Ramos (cell line): ENCODE results near the gene PDE11A.

ENCODE experiments used
- in situ Hi-C: fragments of 300-500 bp; cut with MboI; formaldehyde crosslinking; loops from one replicate; pipeline ENCODE4 v1.14.3; 2022; ENCODE audit warnings: low sequenced_read_pairs; ENCODE audit not compliant: unreplicated experiment

PDE11A gene

DNA sequence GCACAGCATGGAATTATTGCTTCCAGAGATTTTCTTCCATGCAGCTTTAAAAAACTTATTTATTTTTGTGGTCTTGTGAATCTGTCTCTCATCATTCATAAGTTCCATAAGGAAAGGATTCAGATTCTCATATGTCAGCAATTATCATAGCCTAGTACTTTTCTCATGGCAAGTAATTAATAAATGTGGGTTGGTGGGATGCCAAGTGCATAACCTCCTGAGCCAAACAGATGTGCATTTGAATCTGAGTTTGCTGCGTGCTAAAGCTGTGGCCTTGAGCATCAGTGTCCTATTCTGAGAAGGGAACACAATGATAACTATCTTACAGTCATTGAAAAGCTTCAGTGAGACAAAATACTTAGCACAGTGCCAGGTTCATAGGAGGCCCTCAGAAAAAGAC is 331.9 kb downstream of the PDE11A start:
- in situ Hi-C loops = no loop called here

DNA sequence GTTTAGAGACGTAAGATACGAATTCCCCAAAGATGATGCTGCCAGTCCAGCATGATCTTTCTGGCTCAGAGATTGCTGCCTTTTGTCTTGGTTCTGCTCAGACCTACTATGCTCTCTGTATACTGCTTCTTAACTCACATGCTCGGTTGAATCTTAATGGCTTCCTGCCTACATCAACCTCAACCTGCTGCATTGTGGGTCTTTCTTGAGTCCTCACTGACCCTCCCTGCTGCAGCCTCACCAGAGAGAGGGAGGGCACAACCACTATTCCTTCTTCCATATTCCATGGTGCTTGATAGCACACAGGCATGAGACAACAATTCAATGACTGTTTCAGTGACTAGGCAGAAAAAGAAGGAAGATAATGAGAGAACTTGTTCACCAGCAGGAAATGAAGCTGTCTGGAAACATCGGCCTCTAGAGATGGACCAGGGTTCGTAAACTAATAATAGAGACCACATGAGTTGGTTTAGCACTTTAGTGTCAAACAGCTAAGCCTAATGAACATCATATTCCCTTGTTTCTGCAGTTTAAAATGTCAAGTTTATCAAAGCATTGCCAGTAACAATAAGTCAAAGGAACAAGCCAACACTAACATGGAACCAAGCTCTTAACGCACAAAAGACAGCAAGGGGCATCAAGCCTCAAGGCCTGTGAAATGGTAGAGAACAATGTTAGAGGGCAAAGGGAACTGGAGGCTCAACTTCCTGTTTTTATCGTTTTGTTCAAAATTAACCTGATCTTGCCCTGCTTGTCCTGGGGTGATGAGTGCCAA is 333.9 kb downstream of the PDE11A start:
- in situ Hi-C loops = no loop called here

DNA sequence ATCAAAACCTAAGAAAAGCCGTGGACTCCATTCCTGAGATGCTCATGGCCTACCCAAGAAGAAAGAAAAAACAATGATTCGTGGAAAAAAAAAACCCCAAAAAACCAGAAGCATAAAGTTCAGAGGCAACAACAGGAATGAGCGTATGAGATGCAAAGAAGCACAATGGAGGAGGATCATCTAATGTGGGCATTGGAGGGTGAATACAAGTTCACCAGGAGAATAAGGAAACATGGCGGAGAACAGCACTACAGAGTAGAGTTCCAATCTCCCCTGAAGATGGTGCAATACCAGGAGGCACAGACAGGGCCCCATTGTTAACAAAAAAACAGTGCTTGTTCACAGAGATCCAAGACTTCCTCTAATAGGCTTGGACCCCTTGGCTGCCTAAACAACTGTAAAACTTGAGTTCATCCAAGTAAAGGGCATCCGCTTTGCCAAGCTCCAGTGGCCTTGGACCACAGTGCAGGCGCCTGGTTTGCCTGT is 337.2 kb downstream of the PDE11A start:
- in situ Hi-C loops = no loop called here

DNA sequence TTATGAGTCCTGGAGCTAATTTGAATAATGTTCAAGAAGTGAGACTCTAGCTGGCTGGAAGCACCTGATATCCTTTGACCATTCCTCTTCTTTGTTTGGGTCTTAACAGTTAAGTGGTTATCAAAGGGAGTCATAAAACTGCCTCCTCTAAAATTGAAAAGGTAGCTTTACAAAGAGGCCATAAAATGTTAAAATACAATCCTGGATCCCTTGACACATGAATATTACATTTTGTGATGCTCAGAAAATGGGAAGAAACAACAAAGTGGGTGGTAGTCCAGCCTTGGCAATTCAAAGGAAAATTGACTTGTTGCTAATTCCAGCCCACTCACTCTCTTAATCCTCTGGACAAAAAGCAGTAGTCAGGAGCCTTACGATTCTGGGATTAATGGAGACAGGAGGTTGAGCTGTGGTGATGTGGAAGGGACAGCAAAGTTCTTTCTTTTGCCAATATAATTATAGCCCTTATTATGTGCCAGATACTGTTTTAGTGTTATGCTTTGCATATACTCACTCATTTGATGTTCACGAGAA is 339.2 kb downstream of the PDE11A start:
- in situ Hi-C loops = no loop called here

DNA sequence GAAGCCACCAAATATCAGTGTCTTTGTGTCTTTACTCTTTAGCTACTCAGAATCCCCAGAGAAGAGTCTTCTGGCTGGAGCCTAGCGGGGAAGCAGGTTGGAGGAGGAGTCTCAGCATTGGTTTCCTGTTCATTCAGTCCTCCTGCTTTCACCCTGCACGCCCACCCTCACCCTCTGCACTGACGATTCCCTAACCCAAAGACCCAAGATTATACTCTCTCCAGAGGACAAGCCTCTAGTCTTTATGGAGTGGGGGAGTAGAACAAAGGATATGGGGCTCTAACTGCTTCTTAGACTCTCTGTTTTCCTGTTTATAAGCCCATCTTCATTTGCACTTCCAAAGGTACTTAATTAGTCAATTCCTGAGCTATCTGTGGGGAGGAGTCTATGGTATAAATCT is 341.2 kb downstream of the PDE11A start:
- in situ Hi-C loops = no loop called here

DNA sequence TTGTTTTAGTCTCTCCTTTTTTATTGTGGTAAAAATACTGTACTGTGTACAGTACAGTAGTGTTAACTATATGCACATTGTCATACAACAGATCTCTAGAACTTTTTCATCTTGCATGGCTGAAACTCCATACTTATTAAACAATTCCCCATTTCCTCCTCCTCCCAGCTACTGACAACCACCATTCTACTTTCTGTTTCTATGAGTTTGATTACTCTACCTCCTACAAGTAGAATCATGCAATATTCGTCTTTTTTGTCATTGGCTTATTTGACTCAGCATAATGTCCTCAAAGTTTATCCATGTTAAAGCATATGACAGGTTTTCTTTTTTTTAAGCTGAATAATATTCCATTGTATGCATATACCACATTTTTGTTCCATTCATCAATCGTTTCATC is 341.8 kb downstream of the PDE11A start:
- in situ Hi-C loops = no loop called here

DNA sequence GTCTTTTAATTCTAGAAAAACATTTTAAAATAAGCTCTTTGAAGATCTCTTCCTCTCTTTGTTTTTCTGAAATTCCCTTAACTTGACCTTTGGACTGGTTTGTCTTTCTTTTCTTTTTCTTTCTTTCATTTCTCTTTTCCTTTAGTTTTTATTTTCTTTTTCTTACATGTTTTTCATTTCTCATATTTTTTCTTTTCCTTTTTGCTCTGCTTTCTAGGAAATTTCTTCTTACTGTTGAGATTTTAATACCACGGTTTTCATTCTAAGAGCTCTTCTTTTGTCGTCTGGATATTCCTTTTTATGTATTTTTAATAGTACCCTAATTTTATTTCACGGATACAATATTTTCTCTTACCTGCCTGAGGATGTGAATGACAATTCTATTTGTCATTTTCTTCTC is 342.2 kb downstream of the PDE11A start:
- in situ Hi-C loops = no loop called here

DNA sequence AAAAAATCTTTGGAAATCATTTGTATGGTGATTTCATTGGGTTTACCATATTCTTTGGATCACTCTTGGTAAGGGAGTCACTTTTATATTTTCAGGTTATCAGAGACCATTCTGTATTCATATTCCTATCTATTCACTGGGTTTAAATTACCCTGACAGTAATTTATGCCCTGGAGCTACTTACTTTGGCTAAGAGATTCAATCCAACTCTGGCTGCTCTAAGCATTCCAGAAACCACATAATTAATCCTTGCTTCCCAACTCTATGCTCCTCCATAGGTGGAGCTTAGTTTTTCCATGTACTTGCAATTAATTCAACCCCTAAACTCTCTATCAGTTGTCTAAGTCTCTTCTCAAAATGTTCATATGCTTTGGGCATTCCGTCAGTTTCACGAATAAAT is 343.7 kb downstream of the PDE11A start:
- in situ Hi-C loops = loop anchor here (10.0 kb wide), 1 partner anchor 574 kb away; no protein-coding TSS in a partner anchor

DNA sequence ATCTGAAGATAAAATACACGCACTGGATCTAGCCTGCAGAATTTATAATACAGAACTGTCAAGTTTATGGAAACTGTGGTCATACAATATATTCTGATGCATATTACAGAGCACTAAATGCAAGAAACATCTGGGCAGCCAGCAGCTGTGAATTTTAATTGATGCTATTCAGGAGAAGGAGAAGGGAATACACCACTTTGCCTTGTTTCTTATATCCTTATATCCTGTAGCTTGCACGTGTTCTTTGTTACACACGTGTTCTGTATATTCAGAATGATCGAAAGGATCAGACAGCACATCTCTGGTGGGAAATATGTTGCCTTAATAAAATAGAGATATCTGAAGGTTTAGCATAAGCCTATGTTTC is 344.2 kb downstream of the PDE11A start:
- in situ Hi-C loops = loop anchor here (10.0 kb wide), 1 partner anchor 574 kb away; no protein-coding TSS in a partner anchor

DNA sequence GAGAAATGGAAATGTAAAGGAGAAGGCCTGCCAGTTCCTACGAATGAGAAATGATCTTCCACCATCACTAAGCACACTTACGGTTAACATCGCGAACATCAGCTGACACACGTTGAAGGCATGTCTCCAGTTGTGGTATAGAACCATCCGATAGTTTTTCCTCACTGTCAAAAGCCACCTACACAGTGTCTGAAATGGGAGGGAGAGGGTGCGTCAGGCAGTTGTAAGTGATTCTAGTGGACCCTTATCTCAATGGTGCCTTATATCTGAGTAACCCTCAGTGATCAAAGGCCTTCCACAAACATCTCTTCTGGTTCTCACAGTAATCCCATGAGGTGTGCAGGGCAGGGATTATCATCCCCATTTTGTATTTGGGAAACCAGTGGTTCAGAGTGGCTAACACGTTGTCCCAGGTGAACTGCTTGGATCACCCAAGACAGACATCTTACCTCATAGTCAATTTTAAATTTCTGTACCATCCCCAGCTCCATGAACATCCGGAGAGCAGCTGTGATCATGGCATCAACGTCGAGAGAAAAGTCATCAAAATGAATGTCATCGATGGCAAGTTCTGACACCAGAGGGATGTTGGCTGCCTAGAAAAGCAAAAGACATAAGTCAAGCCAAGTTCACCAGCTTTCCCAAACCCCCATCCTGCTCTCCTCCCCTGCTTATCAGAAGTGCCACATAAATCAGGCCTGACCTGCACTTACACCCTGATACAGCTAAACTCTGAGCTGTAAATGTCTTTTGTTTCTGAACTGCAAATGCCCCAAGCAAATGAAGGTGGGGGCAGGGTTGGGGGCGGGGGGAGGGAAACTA is 344.8 kb downstream of the PDE11A start:
- in situ Hi-C loops = loop anchor here (10.0 kb wide), 1 partner anchor 573 kb away; no protein-coding TSS in a partner anchor

DNA sequence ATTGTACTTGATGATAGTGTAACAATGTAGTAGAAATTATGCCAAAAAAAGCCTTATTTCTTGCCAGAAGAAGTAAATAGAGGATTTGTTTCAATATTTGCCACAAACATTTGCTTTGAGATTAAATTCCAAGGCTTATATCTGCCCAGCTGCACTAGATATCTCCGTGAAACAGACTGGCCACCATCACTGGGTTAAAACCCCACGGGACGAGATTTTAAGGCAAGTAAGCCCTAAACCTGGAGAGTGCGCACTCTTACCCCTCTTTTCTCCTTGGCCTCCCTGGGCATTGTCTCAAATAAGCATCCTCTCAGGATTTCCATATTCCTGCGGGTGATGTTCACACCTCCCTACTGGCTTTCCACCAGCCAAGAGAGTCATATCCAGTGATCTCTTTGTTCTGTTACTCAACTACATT is 345.6 kb downstream of the PDE11A start:
- in situ Hi-C loops = loop anchor here (10.0 kb wide), 1 partner anchor 572 kb away; no protein-coding TSS in a partner anchor

DNA sequence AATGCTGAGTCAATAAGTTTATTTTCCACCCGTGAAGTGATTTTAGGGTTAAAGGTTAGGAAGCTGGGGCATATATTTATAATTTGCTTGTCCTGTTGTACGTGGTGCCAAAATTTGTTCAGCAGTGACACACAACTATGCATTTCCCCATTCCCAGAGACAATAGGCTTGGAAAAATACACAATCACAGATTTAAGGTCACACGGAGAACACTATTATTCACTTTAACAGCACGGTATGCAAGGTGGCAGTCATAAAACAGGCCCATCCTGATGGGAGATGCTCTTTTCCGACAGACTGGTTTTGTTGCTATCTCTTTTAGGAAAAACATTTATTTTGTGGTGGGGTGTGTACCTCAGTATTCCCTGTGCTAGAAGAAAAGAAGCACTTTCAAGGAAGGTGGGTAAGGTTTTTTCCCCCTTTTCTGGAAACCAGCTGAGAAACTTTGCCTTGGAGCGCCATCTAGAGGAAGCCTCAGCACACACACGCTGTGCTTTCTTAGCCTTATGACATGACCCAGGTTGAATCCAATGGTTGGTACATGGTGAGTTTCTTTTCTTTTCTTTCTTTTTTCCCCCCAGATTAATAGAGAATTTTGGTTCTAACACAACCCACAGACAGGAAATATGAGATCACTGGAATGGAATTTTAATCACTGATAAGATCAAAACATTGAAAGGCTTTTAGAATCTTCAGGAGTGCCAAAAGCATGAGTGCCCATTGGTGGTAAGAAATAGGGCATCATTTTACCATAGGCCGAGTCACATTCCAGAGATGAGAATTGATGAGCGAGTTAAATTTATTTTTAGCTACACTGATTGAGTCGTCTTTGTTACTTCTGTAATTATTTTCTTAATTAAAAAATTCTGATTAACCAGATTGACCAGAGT is 347.9 kb downstream of the PDE11A start:
- in situ Hi-C loops = loop anchor here (5.0 to 10.0 kb wide), 2 partner anchors 392 to 570 kb away; no protein-coding TSS in a partner anchor

DNA sequence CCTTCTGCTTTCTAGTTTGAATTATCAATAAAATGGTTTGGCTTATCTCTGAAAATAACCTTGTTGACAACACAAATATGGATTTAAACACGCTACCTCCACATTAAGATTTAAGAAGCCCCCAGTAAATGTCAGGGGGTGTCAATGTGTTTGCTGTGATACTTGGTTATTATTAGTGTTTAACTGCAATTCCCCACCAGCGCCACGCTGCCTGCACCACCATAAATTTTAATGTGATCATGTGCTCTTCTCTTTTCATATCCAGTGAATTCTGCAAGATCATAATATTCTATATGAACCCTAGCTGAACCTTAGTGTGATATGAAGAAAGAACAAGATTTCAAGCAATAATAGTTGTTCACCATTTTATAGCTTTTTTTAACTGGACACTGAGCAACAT is 349.3 kb downstream of the PDE11A start:
- in situ Hi-C loops = loop anchor here (5.0 to 10.0 kb wide), 2 partner anchors 391 to 568 kb away; no protein-coding TSS in a partner anchor

DNA sequence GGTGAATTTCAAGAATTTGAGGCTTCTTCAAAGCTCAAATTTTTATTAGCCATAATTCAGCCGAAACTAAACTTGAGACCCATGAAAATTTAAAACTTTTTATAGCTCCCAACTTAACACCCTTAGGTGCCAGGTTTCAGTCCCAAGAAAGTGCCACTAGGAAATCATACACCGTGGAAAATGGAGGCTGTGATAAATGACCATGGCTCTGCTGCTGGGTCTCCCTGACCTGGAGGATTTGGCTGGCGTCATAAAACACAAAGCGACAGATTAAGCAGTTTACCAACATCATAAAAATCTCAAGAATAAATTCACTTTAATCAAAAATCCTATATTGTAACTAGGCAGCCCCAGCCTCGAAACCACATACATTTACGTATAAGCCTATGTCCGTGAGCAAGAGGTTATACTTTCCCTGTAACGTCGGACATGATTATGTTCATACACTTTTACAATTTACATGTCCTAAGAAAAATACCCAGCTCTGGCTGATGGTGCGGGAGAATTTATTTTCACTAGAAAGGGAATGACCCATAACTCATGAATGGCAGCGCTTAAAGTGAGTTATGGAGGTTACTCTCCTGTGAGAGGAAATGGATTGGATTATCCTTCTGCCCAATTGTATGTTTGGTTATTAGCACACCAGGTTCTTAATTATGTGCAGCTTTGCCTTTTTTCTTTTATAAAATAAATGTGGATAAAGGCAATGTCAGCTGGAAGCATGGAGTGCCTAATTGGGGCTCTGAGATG is 350.6 kb downstream of the PDE11A start:
- in situ Hi-C loops = loop anchor here (5.0 to 10.0 kb wide), 2 partner anchors 390 to 567 kb away; no protein-coding TSS in a partner anchor

DNA sequence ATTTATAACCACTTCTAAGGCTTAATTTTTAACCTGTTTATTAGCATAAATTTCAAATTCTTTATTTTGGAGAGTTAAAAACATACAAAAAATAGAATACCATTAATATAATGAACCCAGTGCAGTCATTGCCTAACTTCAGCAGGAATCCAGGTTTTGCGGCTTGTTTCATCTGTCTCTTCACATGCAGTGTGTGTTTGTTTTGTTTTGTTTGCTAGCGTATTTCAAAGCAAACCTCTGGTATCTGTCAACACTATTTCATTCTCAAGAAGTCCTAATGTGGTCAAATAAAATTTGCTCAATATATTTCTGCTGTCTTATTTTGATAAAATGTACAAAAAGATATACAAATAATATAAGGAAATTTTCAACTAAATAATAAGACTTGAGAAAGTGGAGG is 351.5 kb downstream of the PDE11A start:
- in situ Hi-C loops = loop anchor here (5.0 to 10.0 kb wide), 2 partner anchors 389 to 566 kb away; no protein-coding TSS in a partner anchor

DNA sequence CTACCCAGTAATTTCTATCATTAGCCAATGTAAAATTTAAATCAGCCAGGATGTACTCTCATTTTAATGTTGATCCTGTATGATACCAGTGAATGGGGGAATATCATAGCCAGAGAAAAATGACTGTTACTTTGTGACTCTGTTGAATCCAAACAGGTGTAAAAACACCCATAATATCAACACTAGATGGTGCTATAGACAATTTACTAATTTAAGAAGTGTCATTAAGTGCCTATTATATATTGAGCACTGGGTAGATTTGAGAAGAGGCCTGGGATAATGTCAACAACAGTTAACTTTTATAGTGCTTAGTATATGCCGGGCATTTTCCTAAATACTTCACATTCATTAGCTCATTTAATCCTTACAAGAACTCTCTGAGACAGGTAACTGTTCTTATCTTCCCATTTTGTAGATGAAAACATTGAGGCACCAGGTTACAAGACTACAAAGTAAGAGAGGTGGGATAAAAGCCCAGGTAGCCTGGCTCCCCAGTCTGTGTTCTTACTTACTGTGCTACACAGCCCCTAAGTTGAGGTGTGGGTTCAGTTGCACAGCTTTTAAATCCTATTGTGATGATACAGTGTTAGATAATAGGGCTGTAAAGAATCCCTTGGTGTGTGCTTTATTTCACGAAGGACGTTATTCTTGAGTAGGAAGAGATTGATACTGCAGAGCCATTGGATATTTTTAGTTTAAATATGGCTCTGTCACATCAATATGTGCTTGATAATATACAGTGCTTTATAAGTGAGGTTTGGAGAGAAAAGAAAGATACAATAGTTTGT is 354.6 kb downstream of the PDE11A start:
- in situ Hi-C loops = no loop called here

DNA sequence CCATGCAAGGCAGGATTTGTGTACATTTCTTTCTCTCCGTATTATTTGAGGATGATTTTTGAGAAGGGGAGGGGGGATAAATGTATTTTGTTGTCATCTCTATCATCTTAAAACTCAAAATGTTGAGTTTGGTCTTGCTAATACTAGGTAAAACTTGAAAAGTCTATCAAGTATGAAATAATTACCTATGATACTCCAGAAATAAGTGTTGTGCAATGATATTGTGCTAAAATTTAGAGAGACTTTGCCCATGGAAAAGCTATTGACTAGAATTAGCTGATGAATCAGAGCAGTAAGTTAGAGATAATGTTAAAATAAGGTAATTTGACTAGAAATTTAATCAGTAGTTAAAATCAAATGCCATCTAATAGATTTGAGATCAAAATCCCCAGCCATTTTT is 356.1 kb downstream of the PDE11A start:
- in situ Hi-C loops = no loop called here

DNA sequence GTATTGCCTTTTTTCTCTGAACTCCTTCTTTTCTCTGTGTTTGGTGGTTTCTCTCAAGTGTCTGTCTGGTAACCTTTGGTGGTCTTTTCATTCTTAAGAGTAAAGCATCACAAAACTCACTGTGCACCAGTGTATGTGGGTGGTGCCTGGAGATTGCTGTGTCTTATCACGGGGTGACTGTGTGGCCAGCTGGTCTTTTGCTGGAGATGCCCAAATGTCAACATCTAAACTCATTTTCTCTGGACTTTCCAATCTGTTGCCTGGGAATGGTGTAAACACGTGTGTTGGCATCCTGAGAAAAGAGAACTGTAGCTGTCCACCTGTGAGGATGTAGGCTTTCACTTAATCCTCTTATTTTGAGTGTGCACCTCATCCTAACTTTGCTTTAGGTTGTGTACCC is 356.8 kb downstream of the PDE11A start:
- in situ Hi-C loops = no loop called here
